Measurements from ENCODE around the gene PDE11A.

Gene PDE11A

GRCh38 chr2:177628831-177629230, 443.7 kb downstream of the PDE11A start:
- no peak for TF ChIP-seq POLR2AphosphoS5 (IDR thresholded peaks at IDR 0.05; ENCODE audit: low read depth, low read length)
- TF ChIP-seq FOXP2 (optimal IDR thresholded peaks at IDR 0.05; ENCODE audit: borderline replicate concordance, extremely low read depth, extremely low read length, insufficient read depth) = no peak

GRCh38 chr2:177625744-177626650, 446.6 kb downstream of the PDE11A start:
- TF ChIP-seq REST (IDR thresholded peaks at IDR 0.05; ENCODE audit: insufficient read depth in 1 of 2, low read depth in 2 of 2, low read length in 2 of 2) (no peak), TAF1 (IDR thresholded peaks at IDR 0.05; ENCODE audit: borderline replicate concordance, insufficient read depth, low read length) (no peak), SIN3A (IDR thresholded peaks at IDR 0.05; ENCODE audit: borderline replicate concordance, insufficient read depth, low read length) (no peak), FOXP2 (optimal IDR thresholded peaks at IDR 0.05; ENCODE audit: borderline replicate concordance, extremely low read depth, extremely low read length, insufficient read depth) (no peak), POLR2AphosphoS5 (IDR thresholded peaks at IDR 0.05; ENCODE audit: low read depth, low read length) (no peak)

GRCh38 chr2:177622521-177622920, 450.1 kb downstream of the PDE11A start:
- TF ChIP-seq REST (IDR thresholded peaks at IDR 0.05; ENCODE audit: insufficient read depth in 1 of 2, low read depth in 2 of 2, low read length in 2 of 2) = no peak
- TF ChIP-seq FOXP2 (optimal IDR thresholded peaks at IDR 0.05; ENCODE audit: borderline replicate concordance, extremely low read depth, extremely low read length, insufficient read depth) = no peak
- TF ChIP-seq SIN3A (IDR thresholded peaks at IDR 0.05; ENCODE audit: borderline replicate concordance, insufficient read depth, low read length) = no peak
- TF ChIP-seq TAF1 (IDR thresholded peaks at IDR 0.05; ENCODE audit: borderline replicate concordance, insufficient read depth, low read length) = no peak
- no peak for TF ChIP-seq POLR2AphosphoS5 (IDR thresholded peaks at IDR 0.05; ENCODE audit: low read depth, low read length)

DNA sequence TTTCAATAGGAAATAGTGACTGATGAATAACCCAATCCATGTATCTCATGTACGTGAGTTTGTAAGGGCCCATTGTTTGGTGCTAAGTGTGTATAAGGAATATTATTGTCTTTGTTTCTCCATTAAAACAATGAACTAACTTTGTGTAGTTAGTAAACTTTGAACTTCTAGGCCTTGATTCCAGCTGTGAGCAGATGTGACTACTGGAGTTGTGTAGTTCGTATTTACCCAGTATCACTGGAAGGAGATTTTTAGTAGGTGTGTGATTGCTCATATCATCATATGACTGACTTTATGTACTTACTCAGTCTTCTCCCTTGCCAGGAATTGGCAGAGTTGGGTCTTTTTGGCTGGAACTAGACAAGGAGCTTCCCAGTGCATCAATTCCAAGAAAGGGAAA, 452.6 kb downstream of the PDE11A start:
- TF ChIP-seq REST (IDR thresholded peaks at IDR 0.05; ENCODE audit: insufficient read depth in 1 of 2, low read depth in 2 of 2, low read length in 2 of 2) (no peak), TAF1 (IDR thresholded peaks at IDR 0.05; ENCODE audit: borderline replicate concordance, insufficient read depth, low read length) (no peak), POLR2AphosphoS5 (IDR thresholded peaks at IDR 0.05; ENCODE audit: low read depth, low read length) (no peak), SIN3A (IDR thresholded peaks at IDR 0.05; ENCODE audit: borderline replicate concordance, insufficient read depth, low read length) (no peak), FOXP2 (optimal IDR thresholded peaks at IDR 0.05; ENCODE audit: borderline replicate concordance, extremely low read depth, extremely low read length, insufficient read depth) (no peak)

DNA sequence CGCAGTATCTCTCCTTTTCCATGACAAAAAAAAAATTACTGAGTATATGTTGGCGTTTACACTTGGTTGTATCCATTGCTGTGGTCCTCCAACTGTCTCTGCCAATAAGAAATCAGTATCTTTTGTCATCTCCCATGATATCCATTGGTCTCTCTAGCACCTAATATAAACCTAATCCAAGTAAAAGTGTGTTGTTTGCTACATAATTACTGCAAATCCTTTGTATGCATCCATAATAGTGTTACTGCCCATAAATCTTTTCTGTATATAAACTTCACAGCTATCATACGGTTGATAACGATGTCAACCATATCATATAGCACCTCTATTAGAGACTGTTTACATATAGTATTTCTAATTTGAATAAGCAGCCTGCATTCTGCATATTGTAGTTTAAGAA, 453.1 kb downstream of the PDE11A start:
- TF ChIP-seq POLR2AphosphoS5 (IDR thresholded peaks at IDR 0.05; ENCODE audit: low read depth, low read length) (no peak), SIN3A (IDR thresholded peaks at IDR 0.05; ENCODE audit: borderline replicate concordance, insufficient read depth, low read length) (no peak), TAF1 (IDR thresholded peaks at IDR 0.05; ENCODE audit: borderline replicate concordance, insufficient read depth, low read length) (no peak), FOXP2 (optimal IDR thresholded peaks at IDR 0.05; ENCODE audit: borderline replicate concordance, extremely low read depth, extremely low read length, insufficient read depth) (no peak), REST (IDR thresholded peaks at IDR 0.05; ENCODE audit: insufficient read depth in 1 of 2, low read depth in 2 of 2, low read length in 2 of 2) (no peak)
